ENCODE data around the gene PLEKHF1.
"Not testable (repeated sequence)": the region's sequence is repeated elsewhere in the genome, so short reads cannot be mapped to it uniquely, and the experiment has no call there.

The PLEKHF1 gene

GRCh38 chr19:29624489-29625185 is 40.6 kb upstream of the PLEKHF1 start:
- H3K4me1 ChIP-seq (ENCODE audit: control insufficient read depth, low read length), result no peaks in the 10 kb centered on the region

GRCh38 chr19:29625186-29625651 is 40.0 kb upstream of the PLEKHF1 start:
- Histone ChIP-seq H3K4me3 (ENCODE audit: low read length) (no peak overlapping the region), H3K36me3 (ENCODE audit: control insufficient read depth, low read length) (no peaks in the 10 kb centered on the region), H3K27ac (ENCODE audit: low read depth, low read length) (no peak overlapping the region), H3K27me3 (ENCODE audit: control insufficient read depth, low read length) (0 out of 2 replicates have a peak, but pooled peaks cover 11% of the 10 kb centered on the region), H3K79me2 (ENCODE audit: control insufficient read depth, low read length) (no peaks in the 10 kb centered on the region), H3K9me3 (ENCODE audit: control insufficient read depth, insufficient read depth, low read length) (no peaks in the 10 kb centered on the region), H3K4me2 (ENCODE audit: low read length) (no peak overlapping the region), H3F3A (ENCODE audit: control insufficient read depth, insufficient read depth) (no peaks in the 10 kb centered on the region), H4K20me1 (ENCODE audit: control insufficient read depth, insufficient read depth, low read depth, low read length) (no peaks in the 10 kb centered on the region), H3K4me1 (ENCODE audit: control insufficient read depth, low read length) (no peaks in the 10 kb centered on the region), H3K9me2 (replicated peaks; ENCODE audit: control insufficient read depth, low read length) (no peaks in the 10 kb centered on the region)
- no peak for TF ChIP-seq EZH2phosphoT487 (IDR thresholded peaks at IDR 0.05; ENCODE audit: borderline replicate concordance, low read length)
- TF ChIP-seq, protein P1, sequence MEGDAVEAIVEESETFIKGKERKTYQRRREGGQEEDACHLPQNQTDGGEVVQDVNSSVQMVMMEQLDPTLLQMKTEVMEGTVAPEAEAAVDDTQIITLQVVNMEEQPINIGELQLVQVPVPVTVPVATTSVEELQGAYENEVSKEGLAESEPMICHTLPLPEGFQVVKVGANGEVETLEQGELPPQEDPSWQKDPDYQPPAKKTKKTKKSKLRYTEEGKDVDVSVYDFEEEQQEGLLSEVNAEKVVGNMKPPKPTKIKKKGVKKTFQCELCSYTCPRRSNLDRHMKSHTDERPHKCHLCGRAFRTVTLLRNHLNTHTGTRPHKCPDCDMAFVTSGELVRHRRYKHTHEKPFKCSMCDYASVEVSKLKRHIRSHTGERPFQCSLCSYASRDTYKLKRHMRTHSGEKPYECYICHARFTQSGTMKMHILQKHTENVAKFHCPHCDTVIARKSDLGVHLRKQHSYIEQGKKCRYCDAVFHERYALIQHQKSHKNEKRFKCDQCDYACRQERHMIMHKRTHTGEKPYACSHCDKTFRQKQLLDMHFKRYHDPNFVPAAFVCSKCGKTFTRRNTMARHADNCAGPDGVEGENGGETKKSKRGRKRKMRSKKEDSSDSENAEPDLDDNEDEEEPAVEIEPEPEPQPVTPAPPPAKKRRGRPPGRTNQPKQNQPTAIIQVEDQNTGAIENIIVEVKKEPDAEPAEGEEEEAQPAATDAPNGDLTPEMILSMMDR (IDR thresholded peaks at IDR 0.05; ENCODE audit: low read depth, low read length, poor library complexity, severe bottlenecking), result no peak

More at GRCh38 chr19:29624489-29625185, 40.6 kb upstream of the PLEKHF1 start:
- no peak overlapping the region for H3K4me3 ChIP-seq (ENCODE audit: low read length)
- H3K9me2 ChIP-seq (replicated peaks; ENCODE audit: control insufficient read depth, low read length), result no peaks in the 10 kb centered on the region
- H3K36me3 ChIP-seq (ENCODE audit: control insufficient read depth, low read length), result no peaks in the 10 kb centered on the region
- H3K79me2 ChIP-seq (ENCODE audit: control insufficient read depth, low read length), result no peaks in the 10 kb centered on the region
- 0 out of 2 replicates have a peak, but pooled peaks cover 11% of the 10 kb centered on the region for H3K27me3 ChIP-seq (ENCODE audit: control insufficient read depth, low read length)
- no peaks in the 10 kb centered on the region for H3F3A ChIP-seq (ENCODE audit: control insufficient read depth, insufficient read depth)
- no peak overlapping the region for H3K4me2 ChIP-seq (ENCODE audit: low read length)
- H3K9me3 ChIP-seq (ENCODE audit: control insufficient read depth, insufficient read depth, low read length), result no peaks in the 10 kb centered on the region
- no peaks in the 10 kb centered on the region for H4K20me1 ChIP-seq (ENCODE audit: control insufficient read depth, insufficient read depth, low read depth, low read length)
- no peak overlapping the region for H3K27ac ChIP-seq (ENCODE audit: low read depth, low read length)
- TF ChIP-seq EZH2phosphoT487 (IDR thresholded peaks at IDR 0.05; ENCODE audit: borderline replicate concordance, low read length), result no peak
- TF ChIP-seq, protein P1 (IDR thresholded peaks at IDR 0.05; ENCODE audit: low read depth, low read length, poor library complexity, severe bottlenecking), result no peak

- Histone ChIP-seq H3K36me3 (ENCODE audit: control insufficient read depth, low read length) (no peaks in the 10 kb centered on the region), H3K4me3 (ENCODE audit: low read length) (no peak overlapping the region), H3K4me2 (ENCODE audit: low read length) (no peak overlapping the region), H4K20me1 (ENCODE audit: control insufficient read depth, insufficient read depth, low read depth, low read length) (no peaks in the 10 kb centered on the region), H3K9me2 (replicated peaks; ENCODE audit: control insufficient read depth, low read length) (no peaks in the 10 kb centered on the region), H3K9me3 (ENCODE audit: control insufficient read depth, insufficient read depth, low read length) (no peaks in the 10 kb centered on the region), H3K4me1 (ENCODE audit: control insufficient read depth, low read length) (no peaks in the 10 kb centered on the region), H3K27me3 (ENCODE audit: control insufficient read depth, low read length) (0 out of 2 replicates have a peak, but pooled peaks cover 10% of the 10 kb centered on the region), H3K27ac (ENCODE audit: low read depth, low read length) (no peak overlapping the region), H3F3A (ENCODE audit: control insufficient read depth, insufficient read depth) (no peaks in the 10 kb centered on the region), H3K79me2 (ENCODE audit: control insufficient read depth, low read length) (no peaks in the 10 kb centered on the region)
- TF ChIP-seq, protein P1 (IDR thresholded peaks at IDR 0.05; ENCODE audit: low read depth, low read length, poor library complexity, severe bottlenecking), result no peak
- no peak for TF ChIP-seq EZH2phosphoT487 (IDR thresholded peaks at IDR 0.05; ENCODE audit: borderline replicate concordance, low read length)
Observed at GRCh38 chr19:29626386-29626785, 38.9 kb upstream of the PLEKHF1 start.

DNA sequence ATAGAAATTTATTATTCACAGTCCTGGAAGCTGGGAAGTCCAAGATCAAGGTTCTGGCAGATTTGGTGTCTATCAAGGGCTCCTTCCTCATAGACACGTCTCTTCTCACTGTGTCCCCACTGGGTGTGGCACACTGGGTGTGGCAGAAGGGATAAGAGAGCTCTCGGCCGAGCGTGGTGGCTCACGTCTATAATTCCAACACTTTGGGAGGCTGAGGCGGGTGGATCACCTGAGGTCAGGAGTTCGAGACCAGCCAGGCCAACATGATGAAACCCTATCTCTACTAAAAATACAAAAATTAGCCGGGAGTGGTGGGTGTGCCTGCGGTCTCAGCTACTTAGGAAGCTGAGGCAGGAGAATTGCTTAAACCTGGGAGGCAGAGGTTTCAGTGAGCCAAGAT is 38.4 kb upstream of the PLEKHF1 start:
- not testable (repeated sequence) for H3K4me3 ChIP-seq (ENCODE audit: low read length); H3K27ac ChIP-seq (ENCODE audit: low read depth, low read length); H3K4me2 ChIP-seq (ENCODE audit: low read length); H3K36me3 ChIP-seq (ENCODE audit: control insufficient read depth, low read length); H3K9me3 ChIP-seq (ENCODE audit: control insufficient read depth, insufficient read depth, low read length); H3K4me1 ChIP-seq (ENCODE audit: control insufficient read depth, low read length); H3K27me3 ChIP-seq (ENCODE audit: control insufficient read depth, low read length); H3F3A ChIP-seq (ENCODE audit: control insufficient read depth, insufficient read depth); H3K79me2 ChIP-seq (ENCODE audit: control insufficient read depth, low read length); H4K20me1 ChIP-seq (ENCODE audit: control insufficient read depth, insufficient read depth, low read depth, low read length); H3K9me2 ChIP-seq (replicated peaks; ENCODE audit: control insufficient read depth, low read length)

Measured in DOHH2 (cell line).